HG03159 (cell line): ENCODE measurements around the gene CHDH.

ENCODE experiments used
- ATAC-seq: cut with Tn5 transposase; IDR thresholded peaks from one replicate; pipeline ENCODE4 v1.9.1; 2021; ENCODE audit warnings: mild to moderate bottlenecking, moderate library complexity; ENCODE audit not compliant: unreplicated experiment

The CHDH gene

GRCh38 chr3:53792866-53793265 is 53.4 kb downstream of the CHDH start:
- no peak for ATAC-seq

- no peak for ATAC-seq
Measured at GRCh38 chr3:53791317-53791716, 54.9 kb downstream of the CHDH start.

GRCh38 chr3:53790470-53790869 is 55.7 kb downstream of the CHDH start:
- no peak for ATAC-seq

- no peak for ATAC-seq
Measured at GRCh38 chr3:53789459-53789858, 56.8 kb downstream of the CHDH start.

- ATAC-seq = no peak
Measured at GRCh38 chr3:53788038-53788437, 58.2 kb downstream of the CHDH start.

DNA sequence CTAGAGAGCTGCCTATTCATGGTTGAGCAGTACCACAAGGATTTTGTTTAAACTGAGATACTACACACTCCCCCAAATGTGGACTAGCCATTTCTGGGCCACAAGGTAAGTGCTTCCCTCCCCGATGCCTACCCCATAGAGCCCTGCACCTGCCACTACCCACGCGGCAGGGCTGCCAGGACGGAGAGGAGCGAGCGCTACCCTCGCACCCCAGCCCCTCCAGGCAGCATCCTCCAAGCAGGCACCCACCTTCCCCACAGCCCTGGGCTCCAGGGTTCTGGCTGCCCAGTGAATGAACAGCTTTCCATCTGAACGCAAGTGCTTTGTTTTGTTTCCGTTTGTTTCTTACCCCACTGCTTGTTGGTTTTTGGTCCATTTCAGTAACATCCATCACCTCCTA is 59.2 kb downstream of the CHDH start:
- ATAC-seq = no peak

GRCh38 chr3:53780806-53781205 is 65.4 kb downstream of the CHDH start:
- no peak for ATAC-seq

DNA sequence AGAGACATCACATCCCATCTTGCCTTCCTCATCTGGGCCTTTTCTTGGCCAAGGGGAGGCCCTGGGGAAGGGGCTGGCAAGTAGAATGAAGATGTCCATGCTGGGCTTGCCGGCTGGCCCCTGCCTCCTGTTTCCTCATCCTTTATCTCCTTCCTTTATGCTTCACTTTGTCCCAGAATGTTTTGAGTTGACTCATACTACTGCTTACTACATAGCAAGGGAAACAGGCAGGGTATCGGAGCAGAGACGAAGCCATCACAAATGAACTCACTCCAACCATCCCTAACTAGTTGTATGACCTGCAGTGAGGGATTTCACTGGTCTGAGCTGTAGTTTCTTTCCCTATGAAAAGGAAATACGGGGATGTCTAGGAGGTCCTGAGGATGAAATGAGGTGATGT is 66.0 kb downstream of the CHDH start:
- no peak for ATAC-seq

- no peak for ATAC-seq
Measured at GRCh38 chr3:53778153-53778552, 68.1 kb downstream of the CHDH start.

GRCh38 chr3:53777468-53777867 is 68.8 kb downstream of the CHDH start:
- ATAC-seq = no peak

GRCh38 chr3:53776494-53777101 is 69.6 kb downstream of the CHDH start:
- ATAC-seq = no peak

DNA sequence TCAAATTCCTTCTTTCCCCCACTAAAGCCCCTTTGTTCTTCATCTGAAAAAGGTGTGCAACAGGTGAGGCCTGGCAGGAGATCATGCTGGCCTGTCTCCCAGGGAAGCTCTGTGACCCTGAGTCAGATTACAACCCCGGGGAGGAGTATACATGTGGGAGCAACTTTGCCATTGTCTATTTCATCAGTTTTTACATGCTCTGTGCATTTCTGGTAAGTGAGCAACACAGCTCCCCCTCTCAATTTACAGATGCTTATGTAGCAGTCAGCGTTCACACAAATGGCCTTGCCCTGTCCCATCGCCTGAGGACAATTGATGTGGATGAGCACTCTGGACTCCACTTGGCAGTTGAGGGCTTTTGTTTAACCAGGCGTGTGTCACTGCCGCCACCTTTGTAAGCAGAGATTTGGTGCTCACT is 70.4 kb downstream of the CHDH start:
- ATAC-seq = no peak

DNA sequence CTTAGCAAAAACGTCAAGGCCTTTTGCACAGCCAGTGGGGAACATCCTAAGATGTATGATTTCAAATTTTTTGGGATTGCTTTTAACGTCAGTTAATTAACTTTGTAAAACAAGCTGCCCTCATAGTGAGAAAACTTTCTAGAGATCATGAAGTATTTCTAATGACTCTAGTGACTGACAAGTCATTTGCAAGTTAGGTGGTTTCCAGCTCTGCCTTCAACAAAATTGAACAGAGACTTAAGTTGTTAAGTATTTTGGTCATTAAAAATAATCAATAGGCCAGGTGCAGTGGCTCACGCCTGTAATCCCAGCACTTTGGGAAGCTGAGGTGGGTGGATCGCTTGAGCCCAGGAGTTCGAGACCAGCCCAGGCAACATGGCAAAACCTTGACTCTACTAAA is 71.2 kb downstream of the CHDH start:
- ATAC-seq = no peak

GRCh38 chr3:53774414-53774813 is 71.8 kb downstream of the CHDH start:
- no peak for ATAC-seq

DNA sequence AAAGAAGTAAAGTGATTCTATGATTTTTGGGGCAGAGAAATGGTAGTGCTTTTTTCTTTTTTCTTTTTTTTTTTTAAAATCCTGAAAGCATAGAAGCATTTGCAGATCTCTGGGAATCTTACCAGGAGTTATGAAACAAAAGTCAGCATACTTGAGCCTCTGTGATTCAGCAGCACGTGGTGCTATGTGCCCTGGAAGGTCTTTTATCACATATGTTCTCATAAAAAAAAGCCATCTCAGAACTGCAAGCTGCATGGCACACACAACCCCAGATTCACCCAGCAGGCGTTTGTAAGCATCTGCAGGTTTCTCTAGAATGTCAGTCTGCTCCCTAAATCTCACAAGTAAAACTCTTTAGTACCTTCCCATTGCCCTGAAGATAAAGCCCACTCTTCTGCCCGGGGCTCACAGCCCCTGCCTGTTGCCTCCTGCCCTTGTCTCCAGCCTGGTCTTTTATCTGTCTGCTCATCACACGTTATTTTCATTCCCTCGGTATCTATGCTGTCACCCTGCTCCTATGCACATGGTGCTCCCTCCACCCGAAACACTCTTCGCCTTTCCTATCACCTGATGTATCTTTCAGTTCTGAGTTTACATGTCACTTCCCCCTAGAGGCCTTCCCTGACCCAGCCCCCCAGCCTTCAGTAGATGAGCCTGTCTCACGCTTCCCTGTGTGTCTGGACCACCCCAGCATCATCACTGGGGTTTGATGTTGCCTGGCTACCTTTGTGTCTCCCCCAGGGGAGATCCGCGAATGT is 72.4 kb downstream of the CHDH start:
- peak; percentile 81 for ATAC-seq

GRCh38 chr3:53773021-53773436 is 73.2 kb downstream of the CHDH start:
- no peak for ATAC-seq

DNA sequence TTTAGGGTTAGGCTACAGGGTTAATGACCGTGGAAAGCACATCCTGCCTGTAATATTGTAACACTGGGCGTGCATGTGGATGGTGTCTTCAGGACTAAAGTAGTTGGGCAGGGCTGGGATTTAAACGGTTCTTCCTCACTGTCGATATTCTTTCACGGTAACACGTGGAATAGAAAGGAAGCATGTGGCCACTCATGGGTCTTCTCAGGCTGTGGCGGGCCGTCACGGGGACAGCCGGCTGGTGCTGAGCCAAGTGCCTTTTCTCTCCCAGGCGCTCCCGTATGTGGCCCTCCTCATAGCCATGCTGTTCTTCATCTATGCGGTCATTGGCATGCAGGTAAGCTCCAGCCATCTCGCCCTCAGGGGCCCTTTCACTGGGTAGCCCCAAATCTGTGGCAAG is 73.7 kb downstream of the CHDH start:
- no peak for ATAC-seq

GRCh38 chr3:53768478-53769459 is 77.5 kb downstream of the CHDH start:
- ATAC-seq = no peak

DNA sequence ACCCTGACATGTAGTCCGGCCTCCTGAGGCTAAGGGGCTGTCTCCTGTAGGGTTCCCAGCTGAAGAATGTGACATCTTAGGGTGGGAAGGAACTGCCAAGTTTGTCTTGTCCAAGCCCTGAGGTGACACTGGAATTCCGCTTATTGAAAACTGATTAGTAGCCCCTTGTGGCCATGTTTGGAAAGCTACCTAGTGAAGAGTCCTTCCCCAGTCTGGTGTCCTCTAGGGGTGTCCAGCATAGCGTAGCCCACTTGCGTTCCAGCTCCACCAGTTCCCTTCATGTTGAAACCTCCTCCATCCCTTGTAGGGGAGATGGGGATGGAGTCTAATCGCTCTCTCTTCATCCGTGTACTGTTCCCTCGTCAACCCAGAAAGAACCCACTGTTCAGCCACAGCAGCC is 79.5 kb downstream of the CHDH start:
- no peak for ATAC-seq

DNA sequence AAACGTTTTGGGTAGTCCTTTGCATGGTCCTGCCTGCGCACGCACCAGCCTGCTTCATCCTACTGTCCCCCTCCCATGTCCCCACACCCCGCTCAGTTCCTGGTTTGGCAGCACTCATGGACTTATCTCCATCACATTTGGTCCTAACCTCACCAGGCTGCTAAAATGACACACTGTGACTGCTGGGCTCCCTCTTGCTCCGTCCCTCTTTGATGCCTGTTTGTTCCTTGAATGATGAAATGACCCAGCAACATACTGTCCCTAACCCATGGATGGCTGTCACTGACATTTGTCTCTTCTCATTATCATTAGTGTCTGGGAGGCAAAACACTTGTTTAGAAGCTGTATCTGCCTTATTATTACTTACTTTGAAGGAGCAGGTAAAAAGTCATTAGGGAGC is 80.5 kb downstream of the CHDH start:
- no peak for ATAC-seq

DNA sequence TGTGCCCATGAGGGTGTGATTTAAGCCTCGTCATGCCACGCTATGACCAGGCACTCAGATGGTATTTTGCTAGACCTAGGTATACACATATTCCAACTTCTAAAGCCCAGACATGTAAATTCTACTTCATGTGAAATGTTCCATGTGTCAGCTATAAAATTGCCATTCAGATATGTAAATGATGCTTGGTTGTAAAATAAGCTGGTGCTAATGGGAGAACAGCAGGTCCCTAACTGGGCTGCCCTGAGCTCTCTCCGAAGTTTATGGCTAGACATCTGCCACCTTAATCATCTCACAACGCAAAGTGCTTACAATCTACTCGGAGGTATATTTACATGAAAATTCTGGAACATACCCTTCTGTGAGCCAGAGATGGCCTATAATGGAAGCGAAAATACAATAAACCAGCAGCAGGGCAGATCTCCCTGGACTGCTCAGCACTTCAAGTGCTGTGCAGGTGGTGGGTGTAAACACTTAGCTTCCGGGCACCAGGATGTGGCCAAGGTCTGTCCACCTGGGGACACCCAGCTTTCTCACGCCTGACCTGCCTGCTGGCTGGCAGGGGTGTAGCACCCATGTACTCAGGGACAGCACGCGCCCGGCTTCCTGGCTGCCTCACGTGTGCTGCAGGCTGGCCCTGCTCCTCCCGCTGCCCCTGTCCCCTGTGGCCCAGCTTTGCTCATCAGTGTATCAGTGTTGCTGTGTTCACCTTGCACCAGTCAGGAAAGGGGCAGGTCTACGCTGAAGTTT is 82.0 kb downstream of the CHDH start:
- no peak for ATAC-seq
